ENCODE results near the gene RAPGEF5.

Gene RAPGEF5

DNA sequence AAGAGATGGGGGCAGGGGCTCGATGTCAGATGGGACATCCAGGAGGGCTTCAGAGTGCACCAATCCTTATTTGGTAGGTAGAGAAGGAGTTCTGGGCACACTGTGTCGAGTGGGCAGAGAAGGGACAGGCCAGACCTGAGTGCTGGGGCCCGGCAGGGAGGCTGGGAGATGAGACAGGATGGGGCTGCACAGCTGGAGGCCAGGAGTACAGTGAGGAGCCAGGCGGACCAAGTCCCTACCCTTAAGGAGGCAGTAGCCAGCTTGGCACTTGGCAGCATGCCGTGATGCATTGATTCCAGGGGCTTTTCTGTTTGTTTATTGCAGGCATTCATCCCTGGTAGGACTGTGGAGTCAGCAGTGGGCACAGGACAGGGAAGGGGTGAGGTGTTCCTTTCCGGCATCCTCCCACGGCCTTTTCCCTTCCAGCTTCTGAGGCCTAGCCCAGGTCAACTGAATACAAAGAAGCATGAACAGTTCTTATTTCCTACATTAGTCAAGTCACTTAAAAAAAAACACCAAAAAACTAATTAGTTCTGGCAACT, 242.4 kb downstream of the RAPGEF5 start:
- FAIRE-seq, result no peak
- TF ChIP-seq, protein P1, sequence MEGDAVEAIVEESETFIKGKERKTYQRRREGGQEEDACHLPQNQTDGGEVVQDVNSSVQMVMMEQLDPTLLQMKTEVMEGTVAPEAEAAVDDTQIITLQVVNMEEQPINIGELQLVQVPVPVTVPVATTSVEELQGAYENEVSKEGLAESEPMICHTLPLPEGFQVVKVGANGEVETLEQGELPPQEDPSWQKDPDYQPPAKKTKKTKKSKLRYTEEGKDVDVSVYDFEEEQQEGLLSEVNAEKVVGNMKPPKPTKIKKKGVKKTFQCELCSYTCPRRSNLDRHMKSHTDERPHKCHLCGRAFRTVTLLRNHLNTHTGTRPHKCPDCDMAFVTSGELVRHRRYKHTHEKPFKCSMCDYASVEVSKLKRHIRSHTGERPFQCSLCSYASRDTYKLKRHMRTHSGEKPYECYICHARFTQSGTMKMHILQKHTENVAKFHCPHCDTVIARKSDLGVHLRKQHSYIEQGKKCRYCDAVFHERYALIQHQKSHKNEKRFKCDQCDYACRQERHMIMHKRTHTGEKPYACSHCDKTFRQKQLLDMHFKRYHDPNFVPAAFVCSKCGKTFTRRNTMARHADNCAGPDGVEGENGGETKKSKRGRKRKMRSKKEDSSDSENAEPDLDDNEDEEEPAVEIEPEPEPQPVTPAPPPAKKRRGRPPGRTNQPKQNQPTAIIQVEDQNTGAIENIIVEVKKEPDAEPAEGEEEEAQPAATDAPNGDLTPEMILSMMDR (IDR thresholded peaks at IDR 0.05; ENCODE audit: insufficient read depth, missing control alignments), result no peak

DNA sequence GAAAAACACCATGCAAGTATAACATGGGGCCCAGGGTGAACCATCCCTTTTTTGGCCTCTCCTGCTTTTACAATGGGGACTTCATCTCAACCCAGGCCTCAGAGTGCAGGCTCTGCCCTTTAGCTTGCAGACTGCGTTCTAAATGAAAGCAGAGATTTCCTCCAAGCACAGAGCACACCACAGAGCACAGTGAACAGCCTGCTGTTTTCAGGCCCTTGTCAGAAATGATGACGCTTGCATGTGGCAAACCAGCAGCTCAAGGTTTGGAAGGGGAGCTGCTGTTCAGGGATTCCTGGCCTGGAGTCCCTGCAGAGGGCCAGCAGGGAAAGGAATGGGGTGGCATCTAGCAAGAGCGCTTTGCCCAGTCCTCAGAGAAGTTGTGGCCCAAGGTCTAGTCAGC, 243.9 kb downstream of the RAPGEF5 start:
- DNase-seq (ENCODE audit: insufficient read length, low spot score) (no peak), FAIRE-seq (no peak)
- TF ChIP-seq, protein P1 (IDR thresholded peaks at IDR 0.05; ENCODE audit: insufficient read depth, missing control alignments), result no peak

More for the DNA sequence above, 242.4 kb downstream of the RAPGEF5 start:
- no peak for DNase-seq (ENCODE audit: insufficient read length, low spot score)

DNA sequence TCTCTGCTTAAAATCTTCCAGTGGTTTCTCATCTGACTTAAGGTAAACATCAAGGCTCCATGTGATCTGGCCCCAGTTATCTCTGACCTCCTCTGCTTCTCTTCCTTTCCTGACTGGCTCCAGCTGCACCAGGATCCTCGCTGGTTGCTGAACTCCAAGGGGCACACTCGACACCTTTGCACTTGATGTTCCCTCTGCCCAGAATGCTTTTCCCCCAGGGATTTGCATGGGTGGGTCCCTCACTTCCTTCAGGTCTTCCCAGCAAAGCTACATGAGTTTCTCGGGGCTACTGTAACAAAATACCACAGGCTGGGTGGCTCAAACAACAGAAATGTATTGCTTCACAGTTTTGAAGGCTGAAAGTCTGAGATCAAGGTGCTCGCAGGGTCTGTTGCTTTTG, 245.3 kb downstream of the RAPGEF5 start:
- DNase-seq (ENCODE audit: insufficient read length, low spot score), result no peak
- no peak for FAIRE-seq
- TF ChIP-seq, protein P1 (IDR thresholded peaks at IDR 0.05; ENCODE audit: insufficient read depth, missing control alignments), result no peak

DNA sequence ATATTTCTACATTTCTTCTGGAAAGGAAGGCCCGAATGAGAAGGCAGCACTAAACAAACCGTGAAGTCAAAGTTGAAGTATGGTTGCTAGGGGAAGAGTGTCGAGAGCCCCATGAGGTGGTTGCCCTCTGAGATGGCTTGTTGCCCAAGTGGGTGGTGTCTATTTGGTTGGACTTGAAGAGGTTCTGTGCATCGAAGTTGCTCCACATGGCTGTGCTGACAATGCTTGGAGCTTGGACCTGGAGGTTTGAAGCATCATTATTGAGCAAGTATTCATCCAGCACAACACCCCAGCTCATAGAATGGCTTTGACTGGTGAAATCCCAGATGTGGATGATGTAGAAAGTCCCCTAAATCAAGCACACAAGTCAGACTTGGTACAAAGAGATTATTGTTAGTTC, 246.1 kb downstream of the RAPGEF5 start:
- FAIRE-seq, result no peak
- no peak for DNase-seq (ENCODE audit: insufficient read length, low spot score)
- TF ChIP-seq, protein P1 (IDR thresholded peaks at IDR 0.05; ENCODE audit: insufficient read depth, missing control alignments), result no peak

DNA sequence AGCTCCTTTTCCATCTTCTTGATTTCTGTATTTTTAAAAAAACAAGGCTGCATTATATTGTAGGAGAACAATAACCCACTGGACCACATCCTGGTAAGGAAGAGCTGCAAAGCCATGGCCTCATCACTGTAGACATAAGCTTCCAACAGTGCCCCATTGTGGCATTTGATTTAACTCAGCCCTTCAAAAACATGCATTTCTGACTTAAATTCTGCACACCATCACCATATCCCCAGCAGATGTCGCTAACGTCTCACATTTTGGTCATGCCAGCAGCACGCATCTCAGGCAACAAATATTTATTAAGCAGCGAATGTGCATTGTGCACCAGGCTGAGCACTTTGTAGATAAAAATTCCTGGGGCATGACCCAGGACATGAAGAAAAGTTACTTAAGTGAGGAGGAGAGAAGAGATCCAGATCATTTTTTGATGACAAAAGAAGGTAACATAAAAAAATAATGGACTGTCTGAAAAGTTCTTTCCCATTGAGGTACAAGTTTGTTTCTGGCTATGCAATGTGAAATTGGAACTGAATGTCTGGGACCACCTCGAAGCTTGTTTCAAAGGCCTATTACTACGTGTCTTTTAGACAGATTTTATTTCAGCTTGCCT, 246.6 kb downstream of the RAPGEF5 start:
- peak; percentile 72 for FAIRE-seq
- TF ChIP-seq, protein P1 (IDR thresholded peaks at IDR 0.05; ENCODE audit: insufficient read depth, missing control alignments), result peak; percentile 98
- DNase-seq (ENCODE audit: insufficient read length, low spot score), result peak; percentile 51

DNA sequence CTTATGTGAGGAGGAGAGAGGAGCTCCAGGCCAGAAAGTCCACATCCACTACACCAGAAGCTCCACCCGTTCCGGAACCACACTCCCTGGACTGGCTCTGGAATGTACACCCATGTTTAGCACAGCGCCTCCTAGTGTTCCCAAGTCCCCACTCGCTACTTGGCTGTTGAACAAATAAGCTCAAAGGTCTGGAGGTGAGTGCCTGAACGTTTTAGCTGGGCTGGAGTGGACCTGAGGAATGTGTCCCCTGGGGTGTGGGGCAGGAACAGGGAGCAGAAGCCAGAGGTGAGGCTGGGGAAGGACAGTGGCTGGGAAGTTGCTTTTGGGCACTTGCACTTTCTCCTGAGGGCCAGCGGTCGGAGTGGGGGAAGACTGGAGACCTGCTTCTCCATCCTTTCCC, 247.2 kb downstream of the RAPGEF5 start:
- DNase-seq (ENCODE audit: insufficient read length, low spot score), result no peak
- no peak for FAIRE-seq
- TF ChIP-seq, protein P1 (IDR thresholded peaks at IDR 0.05; ENCODE audit: insufficient read depth, missing control alignments), result peak; percentile 26

DNA sequence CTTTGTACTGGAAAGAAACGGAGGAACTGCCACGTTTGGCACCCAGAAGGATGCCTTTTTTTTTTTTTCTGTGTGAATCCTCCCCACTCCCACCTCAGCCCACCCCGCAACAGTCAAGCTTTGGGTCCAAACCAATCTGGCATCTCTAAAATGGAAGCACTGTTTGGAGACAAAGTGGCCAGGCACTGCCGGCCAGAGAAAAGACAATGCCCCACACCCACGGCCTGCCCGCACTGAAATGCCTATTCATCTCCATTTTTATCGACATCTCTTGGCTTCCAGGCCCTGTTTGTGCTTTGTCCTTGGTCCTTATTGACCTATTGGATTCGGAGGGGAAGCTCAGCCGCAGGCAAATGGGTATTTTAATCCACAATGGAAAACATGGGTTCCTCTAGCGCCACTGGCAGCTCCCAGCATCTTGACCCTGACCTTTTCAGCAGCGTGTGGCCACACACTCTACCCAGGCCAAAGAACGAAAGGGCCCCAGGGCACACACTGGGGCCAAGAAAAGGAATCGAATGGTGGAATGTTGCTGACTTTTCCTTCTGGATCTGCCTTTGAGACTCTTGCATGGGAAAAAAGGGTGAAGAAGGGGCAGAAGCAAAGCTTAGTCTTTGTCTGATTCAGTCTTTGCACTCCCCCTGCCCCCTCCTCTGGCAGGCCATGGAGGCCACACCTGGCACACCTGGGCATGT, 248.7 kb downstream of the RAPGEF5 start:
- DNase-seq (ENCODE audit: insufficient read length, low spot score) (no peak), FAIRE-seq (no peak)
- TF ChIP-seq, protein P1 (IDR thresholded peaks at IDR 0.05; ENCODE audit: insufficient read depth, missing control alignments), result no peak

Data from D721Med (cell line).